GM23338 (cell line): ENCODE data around the gene PLPP7. TPM values are rescaled to one million over a fixed set of nuclear protein-coding genes. Genes with fewer than 3 reads are reported as not detected.

Experiments used
- ATAC-seq: fragments of 200-7000 bp; cut with Tn5 transposase; 3 replicates; pipeline ENCODE4 v1.9.1; 2020
- DNase-seq: peaks from one replicate; pipeline ENCODE4 v3.0.0-alpha.2; 2015; ENCODE audit warnings: low spot score
- H2AFZ ChIP-seq: fragments of 200-600 bp; sonication (generic); 2 replicates; pipeline ENCODE4 v1.8.0; 2016; ENCODE audit warnings: antibody characterized with exemption, mild to moderate bottlenecking, moderate library complexity
- H3F3A ChIP-seq: fragments of 200-600 bp; sonication (generic); replicated peaks from 2 replicates; pipeline ENCODE4 v1.8.0; 2017; ENCODE audit warnings: antibody characterized with exemption, mixed run types, low read depth
- H3K27ac ChIP-seq: fragments of 200-600 bp; sonication (generic); 2 replicates; pipeline ENCODE4 v1.6.1; 2016; ENCODE audit warnings: low read depth
- H3K27me3 ChIP-seq: fragments of 200-600 bp; sonication (generic); 2 replicates; pipeline ENCODE4 v1.8.0; 2016; ENCODE audit warnings: mild to moderate bottlenecking, mixed run types, moderate library complexity; ENCODE audit not compliant: insufficient read depth
- H3K36me3 ChIP-seq: fragments of 200-600 bp; sonication (generic); 2 replicates; pipeline ENCODE4 v1.8.0; 2016; ENCODE audit warnings: mild to moderate bottlenecking; ENCODE audit not compliant: insufficient read depth
- H3K4me1 ChIP-seq: fragments of 200-600 bp; sonication (generic); 2 replicates; pipeline ENCODE4 v1.8.0; 2016; ENCODE audit warnings: mild to moderate bottlenecking, moderate library complexity; ENCODE audit not compliant: insufficient read depth
- H3K4me2 ChIP-seq: fragments of 200-600 bp; sonication (generic); 2 replicates; pipeline ENCODE4 v1.7.1; 2017; ENCODE audit warnings: mixed run types
- H3K4me3 ChIP-seq: fragments of 200-600 bp; sonication (generic); 2 replicates; pipeline ENCODE4 v1.6.1; 2016; ENCODE audit warnings: mixed run types
- H3K79me2 ChIP-seq: fragments of 200-600 bp; sonication (generic); replicated peaks from 2 replicates; pipeline ENCODE4 v1.8.0; 2017; ENCODE audit warnings: mild to moderate bottlenecking; ENCODE audit not compliant: insufficient read depth
- H3K9me2 ChIP-seq: fragments of 200-600 bp; sonication (generic); 2 replicates; pipeline ENCODE4 v1.8.0; 2017; ENCODE audit not compliant: insufficient read depth
- H4K20me1 ChIP-seq: fragments of 200-600 bp; sonication (generic); replicated peaks from 2 replicates; pipeline ENCODE4 v1.8.0; 2017; ENCODE audit warnings: mild to moderate bottlenecking; ENCODE audit not compliant: insufficient read depth
- H3K27ac Mint-ChIP-seq: 2 replicates; pipeline ENCODE4 v1.8.0; 2020; ENCODE audit warnings: inconsistent platforms, mild to moderate bottlenecking, moderate library complexity, mixed read lengths
- H3K27me3 Mint-ChIP-seq: 3 replicates; pipeline ENCODE4 v1.8.0; 2022; ENCODE audit warnings: low read depth, mild to moderate bottlenecking, moderate library complexity, mixed read lengths, inconsistent platforms; ENCODE audit not compliant: insufficient read depth, poor library complexity
- H3K36me3 Mint-ChIP-seq: 3 replicates; pipeline ENCODE4 v1.8.0; 2021; ENCODE audit warnings: low read depth, mild to moderate bottlenecking, inconsistent platforms, moderate library complexity, mixed read lengths
- H3K4me1 Mint-ChIP-seq: 3 replicates; pipeline ENCODE4 v1.8.0; 2020; ENCODE audit warnings: mild to moderate bottlenecking, inconsistent platforms, mixed read lengths
- H3K4me3 Mint-ChIP-seq: 3 replicates; pipeline ENCODE4 v1.8.0; 2021; ENCODE audit warnings: moderate library complexity, mild to moderate bottlenecking, inconsistent platforms, mixed read lengths
- H3K9me3 Mint-ChIP-seq: 3 replicates; pipeline ENCODE4 v1.8.0; 2020; ENCODE audit warnings: moderate library complexity, mild to moderate bottlenecking, inconsistent platforms, mixed read lengths
- CREB1 ChIP-seq: fragments of 250-450 bp; sonication (Bioruptor Pico); IDR thresholded peaks from 2 replicates; pipeline ENCODE4 v1.5.0; 2020; ENCODE audit warnings: low read depth, mild to moderate bottlenecking, moderate library complexity
- EZH2phosphoT487 ChIP-seq: fragments of 200-600 bp; sonication (generic); IDR thresholded peaks from one replicate; pipeline ENCODE4 v1.8.1; 2018; ENCODE audit warnings: antibody characterized with exemption; ENCODE audit not compliant: unreplicated experiment
- JUNB ChIP-seq: IDR thresholded peaks from one replicate; pipeline ENCODE4 v1.6.1; 2016; ENCODE audit warnings: antibody characterized with exemption; ENCODE audit not compliant: unreplicated experiment
- NANOG ChIP-seq: IDR thresholded peaks from 2 replicates; pipeline ENCODE4 v1.6.1; 2016; ENCODE audit warnings: antibody characterized with exemption, borderline replicate concordance
- STAT1 ChIP-seq: IDR thresholded peaks from one replicate; pipeline ENCODE4 v1.6.1; 2016; ENCODE audit warnings: antibody characterized with exemption; ENCODE audit not compliant: unreplicated experiment
- ZNF114 ChIP-seq: fragments of 250-450 bp; sonication (Bioruptor Pico); IDR thresholded peaks from 2 replicates; pipeline ENCODE4 v1.5.0; 2020; ENCODE audit warnings: mild to moderate bottlenecking, moderate library complexity
- ZNF331 ChIP-seq: fragments of 250-450 bp; sonication (Bioruptor Pico); IDR thresholded peaks from 2 replicates; pipeline ENCODE4 v1.5.0; 2020; ENCODE audit warnings: low read depth, mild to moderate bottlenecking, moderate library complexity
- polyA plus RNA-seq: library from polyadenylated mRNA; unstranded; fragments of >200 nt; fragmentation: Nextera tagmentation; extraction: Ambion mirVana; gene quantifications from 2 replicates; pipeline ENCODE4 v1.2.1, GENCODE V29; 2016
- total RNA-seq: library from RNA; depleted of rRNA; stranded (reverse); fragments of >200 nt; shearing (Covaris generic); gene quantifications from 2 replicates; pipeline ENCODE4 v1.2.3, GENCODE V29; 2014
- TF ChIP-seq, protein P1 (sequence below): IDR thresholded peaks from one replicate; pipeline ENCODE4 v1.6.1; 2018; ENCODE audit warnings: antibody characterized with exemption; ENCODE audit not compliant: unreplicated experiment
- TF ChIP-seq, protein P2 (sequence below): fragments of 250-450 bp; sonication (Bioruptor Pico); IDR thresholded peaks from 2 replicates; pipeline ENCODE4 v1.5.0; 2020; ENCODE audit warnings: mild to moderate bottlenecking, moderate library complexity
- TF ChIP-seq, protein P3 (sequence below): IDR thresholded peaks from 2 replicates; pipeline ENCODE4 v1.6.1; 2016; ENCODE audit warnings: antibody characterized with exemption

The PLPP7 gene
- total and polyA plus RNA-seq, 2 experiments from 2014 or later, result 1.6 to 2.4 TPM

DNA sequence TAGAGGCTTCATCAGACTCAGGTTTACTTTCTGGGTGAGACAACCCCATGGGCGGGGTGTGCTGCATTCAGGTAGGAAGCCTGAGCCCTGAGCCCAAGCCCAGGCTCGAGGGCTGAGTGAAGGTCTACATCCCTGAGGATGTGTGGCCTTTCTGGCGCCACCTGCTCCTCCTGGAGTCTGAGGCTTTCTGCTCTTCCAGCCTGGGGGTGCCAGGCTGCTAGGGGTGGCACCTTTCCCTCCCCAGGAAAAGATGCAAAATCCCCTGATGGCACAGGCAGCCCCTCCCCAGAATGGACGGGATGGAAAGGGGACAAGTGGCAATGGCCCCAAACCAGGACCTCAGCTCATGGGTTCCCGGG lies 60.0 kb downstream of the PLPP7 start:
- H2AFZ ChIP-seq, result peak overlapping the region; percentile 97
- peaks cover 7% of the 10 kb centered on the region for H3K4me1 ChIP-seq
- peak overlapping the region; percentile 58 for H3K4me3 ChIP-seq
- H4K20me1 ChIP-seq, result no peaks in the 10 kb centered on the region
- Mint-ChIP-seq H3K27ac (no peak overlapping the region), H3K36me3 (peaks cover 8% of the 10 kb centered on the region; the same call in 2 of the 3 replicates), H3K4me1 (peaks cover 3% of the 10 kb centered on the region; the same call in 2 of the 3 replicates), H3K4me3 (peak overlapping the region; percentile 71), H3K9me3 (peaks cover 15% of the 10 kb centered on the region), H3K27me3 (peaks cover 3% of the 10 kb centered on the region)
- no peaks in the 10 kb centered on the region for H3K36me3 ChIP-seq
- TF ChIP-seq EZH2phosphoT487, result no peak
- TF ChIP-seq, protein P1, sequence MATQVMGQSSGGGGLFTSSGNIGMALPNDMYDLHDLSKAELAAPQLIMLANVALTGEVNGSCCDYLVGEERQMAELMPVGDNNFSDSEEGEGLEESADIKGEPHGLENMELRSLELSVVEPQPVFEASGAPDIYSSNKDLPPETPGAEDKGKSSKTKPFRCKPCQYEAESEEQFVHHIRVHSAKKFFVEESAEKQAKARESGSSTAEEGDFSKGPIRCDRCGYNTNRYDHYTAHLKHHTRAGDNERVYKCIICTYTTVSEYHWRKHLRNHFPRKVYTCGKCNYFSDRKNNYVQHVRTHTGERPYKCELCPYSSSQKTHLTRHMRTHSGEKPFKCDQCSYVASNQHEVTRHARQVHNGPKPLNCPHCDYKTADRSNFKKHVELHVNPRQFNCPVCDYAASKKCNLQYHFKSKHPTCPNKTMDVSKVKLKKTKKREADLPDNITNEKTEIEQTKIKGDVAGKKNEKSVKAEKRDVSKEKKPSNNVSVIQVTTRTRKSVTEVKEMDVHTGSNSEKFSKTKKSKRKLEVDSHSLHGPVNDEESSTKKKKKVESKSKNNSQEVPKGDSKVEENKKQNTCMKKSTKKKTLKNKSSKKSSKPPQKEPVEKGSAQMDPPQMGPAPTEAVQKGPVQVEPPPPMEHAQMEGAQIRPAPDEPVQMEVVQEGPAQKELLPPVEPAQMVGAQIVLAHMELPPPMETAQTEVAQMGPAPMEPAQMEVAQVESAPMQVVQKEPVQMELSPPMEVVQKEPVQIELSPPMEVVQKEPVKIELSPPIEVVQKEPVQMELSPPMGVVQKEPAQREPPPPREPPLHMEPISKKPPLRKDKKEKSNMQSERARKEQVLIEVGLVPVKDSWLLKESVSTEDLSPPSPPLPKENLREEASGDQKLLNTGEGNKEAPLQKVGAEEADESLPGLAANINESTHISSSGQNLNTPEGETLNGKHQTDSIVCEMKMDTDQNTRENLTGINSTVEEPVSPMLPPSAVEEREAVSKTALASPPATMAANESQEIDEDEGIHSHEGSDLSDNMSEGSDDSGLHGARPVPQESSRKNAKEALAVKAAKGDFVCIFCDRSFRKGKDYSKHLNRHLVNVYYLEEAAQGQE, result no peak
- no peak for TF ChIP-seq ZNF331
- H3K27me3 ChIP-seq, result no peaks in the 10 kb centered on the region
- peak overlapping the region; percentile 87 for H3K4me2 ChIP-seq
- no peak overlapping the region for H3K27ac ChIP-seq
- DNase-seq (no peak), ATAC-seq (peak; percentile 22)
- no peaks in the 10 kb centered on the region for H3K79me2 ChIP-seq
- 0 out of 2 replicates have a peak, but pooled peaks cover 13% of the 10 kb centered on the region for H3F3A ChIP-seq
- H3K9me2 ChIP-seq, result no peaks in the 10 kb centered on the region

DNA sequence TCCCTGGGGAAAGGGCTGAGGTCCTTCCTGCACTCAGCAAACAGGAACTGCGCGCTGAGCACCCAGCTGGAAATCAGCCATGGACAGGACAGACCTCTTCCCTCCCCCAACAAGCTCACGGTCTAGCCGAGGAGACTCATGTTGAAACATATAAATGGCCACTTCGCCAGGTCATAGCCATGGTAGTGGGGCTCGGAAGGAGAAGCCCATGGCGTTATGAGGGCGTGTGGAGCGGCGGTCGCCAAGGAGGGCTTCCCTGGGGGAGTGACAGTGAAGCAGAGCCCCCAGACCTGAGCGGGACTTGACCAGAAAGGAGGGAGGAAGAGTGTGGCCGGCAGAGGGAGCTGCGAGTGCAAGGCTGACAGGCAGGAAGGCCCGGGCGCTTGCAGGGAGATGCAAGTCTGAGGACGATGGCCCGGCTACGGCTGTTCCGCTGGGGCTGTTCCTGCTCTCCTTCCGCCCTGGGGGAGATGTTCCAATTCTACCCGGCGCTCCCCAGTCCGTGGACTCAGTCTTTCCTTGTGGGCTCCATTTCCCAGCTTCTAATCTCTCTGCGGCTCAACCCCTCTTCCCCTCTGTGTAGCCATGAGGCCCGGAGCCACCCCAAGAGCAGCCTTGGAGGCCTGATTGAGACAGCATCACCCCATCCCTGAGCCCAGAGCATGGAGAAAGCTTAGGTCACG lies 60.5 kb downstream of the PLPP7 start:
- H3K27ac Mint-ChIP-seq, result no peak overlapping the region
- Histone ChIP-seq H2AFZ (peak overlapping the region; percentile 97), H3K27ac (0 out of 2 replicates have a peak overlapping the region, but pooled peaks have one; percentile 36), H3K79me2 (no peaks in the 10 kb centered on the region), H3K4me1 (peaks cover 7% of the 10 kb centered on the region), H3K36me3 (no peaks in the 10 kb centered on the region), H3K4me3 (peak overlapping the region; percentile 58), H3K9me2 (no peaks in the 10 kb centered on the region), H3F3A (0 out of 2 replicates have a peak, but pooled peaks cover 13% of the 10 kb centered on the region), H4K20me1 (no peaks in the 10 kb centered on the region), H3K4me2 (peak overlapping the region; percentile 87), H3K27me3 (no peaks in the 10 kb centered on the region)
- peaks cover 3% of the 10 kb centered on the region; the same call in 2 of the 3 replicates for H3K4me1 Mint-ChIP-seq
- DNase-seq (peak; percentile 96), ATAC-seq (peak; percentile 95)
- peaks cover 13% of the 10 kb centered on the region for H3K9me3 Mint-ChIP-seq
- H3K36me3 Mint-ChIP-seq, result peaks cover 8% of the 10 kb centered on the region; the same call in 2 of the 3 replicates
- H3K27me3 Mint-ChIP-seq, result peaks cover 3% of the 10 kb centered on the region
- H3K4me3 Mint-ChIP-seq, result peak overlapping the region; percentile 71
- no peak for TF ChIP-seq ZNF114
- TF ChIP-seq JUNB, result no peak
- TF ChIP-seq, protein P2, sequence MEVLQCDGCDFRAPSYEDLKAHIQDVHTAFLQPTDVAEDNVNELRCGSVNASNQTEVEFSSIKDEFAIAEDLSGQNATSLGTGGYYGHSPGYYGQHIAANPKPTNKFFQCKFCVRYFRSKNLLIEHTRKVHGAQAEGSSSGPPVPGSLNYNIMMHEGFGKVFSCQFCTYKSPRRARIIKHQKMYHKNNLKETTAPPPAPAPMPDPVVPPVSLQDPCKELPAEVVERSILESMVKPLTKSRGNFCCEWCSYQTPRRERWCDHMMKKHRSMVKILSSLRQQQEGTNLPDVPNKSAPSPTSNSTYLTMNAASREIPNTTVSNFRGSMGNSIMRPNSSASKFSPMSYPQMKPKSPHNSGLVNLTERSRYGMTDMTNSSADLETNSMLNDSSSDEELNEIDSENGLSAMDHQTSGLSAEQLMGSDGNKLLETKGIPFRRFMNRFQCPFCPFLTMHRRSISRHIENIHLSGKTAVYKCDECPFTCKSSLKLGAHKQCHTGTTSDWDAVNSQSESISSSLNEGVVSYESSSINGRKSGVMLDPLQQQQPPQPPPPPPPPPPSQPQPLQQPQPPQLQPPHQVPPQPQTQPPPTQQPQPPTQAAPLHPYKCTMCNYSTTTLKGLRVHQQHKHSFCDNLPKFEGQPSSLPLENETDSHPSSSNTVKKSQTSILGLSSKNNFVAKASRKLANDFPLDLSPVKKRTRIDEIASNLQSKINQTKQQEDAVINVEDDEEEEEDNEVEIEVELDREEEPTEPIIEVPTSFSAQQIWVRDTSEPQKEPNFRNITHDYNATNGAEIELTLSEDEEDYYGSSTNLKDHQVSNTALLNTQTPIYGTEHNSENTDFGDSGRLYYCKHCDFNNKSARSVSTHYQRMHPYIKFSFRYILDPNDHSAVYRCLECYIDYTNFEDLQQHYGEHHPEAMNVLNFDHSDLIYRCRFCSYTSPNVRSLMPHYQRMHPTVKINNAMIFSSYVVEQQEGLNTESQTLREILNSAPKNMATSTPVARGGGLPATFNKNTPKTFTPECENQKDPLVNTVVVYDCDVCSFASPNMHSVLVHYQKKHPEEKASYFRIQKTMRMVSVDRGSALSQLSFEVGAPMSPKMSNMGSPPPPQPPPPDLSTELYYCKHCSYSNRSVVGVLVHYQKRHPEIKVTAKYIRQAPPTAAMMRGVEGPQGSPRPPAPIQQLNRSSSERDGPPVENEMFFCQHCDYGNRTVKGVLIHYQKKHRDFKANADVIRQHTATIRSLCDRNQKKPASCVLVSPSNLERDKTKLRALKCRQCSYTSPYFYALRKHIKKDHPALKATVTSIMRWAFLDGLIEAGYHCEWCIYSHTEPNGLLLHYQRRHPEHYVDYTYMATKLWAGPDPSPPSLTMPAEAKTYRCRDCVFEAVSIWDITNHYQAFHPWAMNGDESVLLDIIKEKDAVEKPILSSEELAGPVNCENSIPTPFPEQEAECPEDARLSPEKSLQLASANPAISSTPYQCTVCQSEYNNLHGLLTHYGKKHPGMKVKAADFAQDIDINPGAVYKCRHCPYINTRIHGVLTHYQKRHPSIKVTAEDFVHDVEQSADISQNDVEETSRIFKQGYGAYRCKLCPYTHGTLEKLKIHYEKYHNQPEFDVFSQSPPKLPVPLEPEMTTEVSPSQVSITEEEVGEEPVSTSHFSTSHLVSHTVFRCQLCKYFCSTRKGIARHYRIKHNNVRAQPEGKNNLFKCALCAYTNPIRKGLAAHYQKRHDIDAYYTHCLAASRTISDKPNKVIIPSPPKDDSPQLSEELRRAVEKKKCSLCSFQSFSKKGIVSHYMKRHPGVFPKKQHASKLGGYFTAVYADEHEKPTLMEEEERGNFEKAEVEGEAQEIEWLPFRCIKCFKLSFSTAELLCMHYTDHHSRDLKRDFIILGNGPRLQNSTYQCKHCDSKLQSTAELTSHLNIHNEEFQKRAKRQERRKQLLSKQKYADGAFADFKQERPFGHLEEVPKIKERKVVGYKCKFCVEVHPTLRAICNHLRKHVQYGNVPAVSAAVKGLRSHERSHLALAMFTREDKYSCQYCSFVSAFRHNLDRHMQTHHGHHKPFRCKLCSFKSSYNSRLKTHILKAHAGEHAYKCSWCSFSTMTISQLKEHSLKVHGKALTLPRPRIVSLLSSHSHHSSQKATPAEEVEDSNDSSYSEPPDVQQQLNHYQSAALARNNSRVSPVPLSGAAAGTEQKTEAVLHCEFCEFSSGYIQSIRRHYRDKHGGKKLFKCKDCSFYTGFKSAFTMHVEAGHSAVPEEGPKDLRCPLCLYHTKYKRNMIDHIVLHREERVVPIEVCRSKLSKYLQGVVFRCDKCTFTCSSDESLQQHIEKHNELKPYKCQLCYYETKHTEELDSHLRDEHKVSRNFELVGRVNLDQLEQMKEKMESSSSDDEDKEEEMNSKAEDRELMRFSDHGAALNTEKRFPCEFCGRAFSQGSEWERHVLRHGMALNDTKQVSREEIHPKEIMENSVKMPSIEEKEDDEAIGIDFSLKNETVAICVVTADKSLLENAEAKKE (CRISPR knock-in tag), result no peak
- no peak for TF ChIP-seq CREB1 (CRISPR knock-in tag)
- TF ChIP-seq STAT1, result no peak
- TF ChIP-seq, protein P3, sequence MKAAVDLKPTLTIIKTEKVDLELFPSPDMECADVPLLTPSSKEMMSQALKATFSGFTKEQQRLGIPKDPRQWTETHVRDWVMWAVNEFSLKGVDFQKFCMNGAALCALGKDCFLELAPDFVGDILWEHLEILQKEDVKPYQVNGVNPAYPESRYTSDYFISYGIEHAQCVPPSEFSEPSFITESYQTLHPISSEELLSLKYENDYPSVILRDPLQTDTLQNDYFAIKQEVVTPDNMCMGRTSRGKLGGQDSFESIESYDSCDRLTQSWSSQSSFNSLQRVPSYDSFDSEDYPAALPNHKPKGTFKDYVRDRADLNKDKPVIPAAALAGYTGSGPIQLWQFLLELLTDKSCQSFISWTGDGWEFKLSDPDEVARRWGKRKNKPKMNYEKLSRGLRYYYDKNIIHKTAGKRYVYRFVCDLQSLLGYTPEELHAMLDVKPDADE, result peak; percentile 53; the same call in 1 of the 2 replicates
- no peak for TF ChIP-seq ZNF331
- no peak for TF ChIP-seq NANOG
